ENCODE measurements around the gene GTPBP3.

Gene GTPBP3

GRCh38 chr19:17328517-17329365, 8.6 kb upstream of the GTPBP3 start:
- DNase-seq: peak in 3 of 5 experiments; percentile 21 to 43 (median 40)

GRCh38 chr19:17329366-17330261, 7.7 kb upstream of the GTPBP3 start:
- DNase-seq: no peak

DNA sequence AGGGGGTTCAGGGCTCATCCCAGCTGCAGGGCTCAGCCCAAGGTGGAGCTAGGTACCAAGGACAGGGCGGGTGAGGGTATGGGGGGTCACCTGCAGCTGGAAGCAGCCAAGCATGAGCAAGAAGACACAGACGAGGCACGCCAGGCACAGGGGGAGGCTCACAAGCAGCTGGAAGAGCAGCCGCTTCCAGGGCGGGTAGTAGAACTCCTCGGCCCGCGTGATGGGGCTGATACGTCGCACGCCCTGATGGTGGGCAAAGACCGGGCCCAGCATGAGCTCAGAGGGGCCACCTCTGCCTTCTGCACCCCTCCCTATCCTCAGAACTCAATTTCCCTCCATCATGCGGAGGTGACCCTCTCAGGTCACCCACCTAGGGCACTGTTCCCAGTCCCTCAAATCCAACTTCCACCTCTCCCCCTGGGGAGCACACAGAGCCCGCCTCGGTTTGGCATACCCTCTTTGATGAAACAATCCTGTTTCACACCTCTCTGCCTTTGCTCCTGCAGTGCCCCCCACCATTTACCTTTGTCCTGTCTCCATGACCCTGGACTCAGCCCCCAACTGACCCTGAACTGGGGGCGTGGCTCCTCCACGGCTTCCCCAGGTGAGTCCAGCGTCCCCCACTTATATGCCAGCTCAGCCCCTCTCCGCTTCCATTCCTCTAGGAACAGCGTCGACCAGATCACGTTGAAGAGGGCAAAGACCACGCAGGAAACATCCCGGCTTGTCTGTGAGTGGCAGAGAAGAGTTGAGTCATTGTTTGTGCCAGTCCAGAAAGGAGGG, 6.9 kb upstream of the GTPBP3 start:
- no peak for DNase-seq

DNA sequence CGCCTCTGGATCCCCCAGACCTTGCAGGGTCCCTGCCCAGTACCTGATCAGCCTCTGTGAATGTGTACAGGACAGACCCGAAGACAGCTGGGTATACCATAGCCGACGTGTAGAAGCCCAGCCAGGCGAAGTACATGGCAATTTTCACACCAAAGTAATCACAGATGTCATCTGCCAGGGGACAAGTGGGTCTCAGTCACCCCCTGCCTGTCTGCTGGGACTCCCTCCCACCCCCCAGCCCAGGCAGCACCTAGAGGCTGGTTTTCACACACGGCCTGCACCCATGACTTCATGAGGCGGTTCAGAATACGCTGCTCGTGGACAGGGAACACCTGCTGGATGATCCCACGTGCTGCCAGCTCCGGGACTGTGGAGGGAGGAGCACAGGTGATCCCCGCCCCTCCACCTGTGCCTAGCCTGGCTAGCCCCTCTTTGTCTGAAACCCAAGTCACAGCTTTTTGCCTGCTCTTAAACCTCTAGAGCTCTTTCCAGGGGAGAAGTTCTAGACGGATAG, 6.3 kb upstream of the GTPBP3 start:
- DNase-seq: no peak

DNA sequence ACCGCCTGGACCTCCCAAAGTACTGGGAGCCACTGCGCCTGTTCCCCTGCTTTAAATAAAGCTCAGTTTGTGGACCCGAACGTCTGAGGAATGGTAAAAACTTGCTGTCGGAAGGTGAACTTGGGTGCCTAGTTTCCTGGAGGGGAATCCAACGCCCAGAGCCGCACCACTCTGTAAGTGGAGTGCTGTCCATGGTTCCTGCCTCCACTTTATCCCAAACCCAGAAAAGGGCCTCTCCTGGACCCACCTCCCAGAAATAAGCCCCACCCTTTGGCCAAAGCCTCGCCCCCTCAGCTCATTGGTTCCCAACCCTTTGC, 5.0 kb upstream of the GTPBP3 start:
- DNase-seq: no peak

- peak in 3 of 5 experiments; percentile 15 to 82 (median 24) for DNase-seq
Measured at GRCh38 chr19:17332677-17333581, 4.4 kb upstream of the GTPBP3 start.

DNA sequence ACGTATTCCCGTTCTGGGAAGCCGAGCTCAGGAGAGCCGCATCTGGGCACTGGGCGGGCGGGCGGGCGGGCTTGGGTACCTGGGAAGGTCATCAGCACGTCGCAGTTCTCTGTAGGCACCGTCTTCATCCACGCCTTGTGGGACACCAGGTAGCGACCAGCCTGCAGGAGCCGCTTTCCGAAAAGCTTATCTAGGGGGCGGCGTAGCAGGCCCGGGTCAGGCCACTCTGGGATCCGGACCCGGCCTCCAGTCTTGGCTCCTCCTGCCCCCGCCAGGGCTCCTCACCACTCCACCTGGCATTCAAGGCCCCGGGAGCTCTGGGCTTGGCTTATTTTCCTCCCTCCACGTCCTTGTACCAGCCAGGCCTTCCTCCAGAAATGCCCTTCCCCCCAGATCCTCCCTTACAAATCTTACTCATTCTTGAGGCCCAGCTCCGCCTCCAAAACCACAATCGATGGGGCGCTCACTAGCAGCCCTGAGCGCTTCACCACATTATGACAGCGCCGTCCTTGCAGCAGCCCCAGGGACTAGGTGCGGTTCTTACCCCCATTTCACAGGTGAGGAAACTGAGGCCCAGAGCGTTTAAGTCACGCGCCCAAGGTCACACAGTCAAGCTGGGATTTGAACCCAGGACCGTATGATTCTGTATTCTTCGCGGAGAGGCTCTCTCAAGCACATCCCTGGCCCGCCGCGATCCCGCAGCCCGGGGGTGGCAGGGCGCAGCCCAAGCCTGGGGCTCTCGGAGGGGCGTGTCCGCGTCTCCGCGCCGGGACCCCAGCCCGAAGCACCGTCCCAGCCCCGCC, 3.5 kb upstream of the GTPBP3 start:
- DNase-seq: peak in 4 of 5 experiments; percentile 41 to 95 (median 64)

DNA sequence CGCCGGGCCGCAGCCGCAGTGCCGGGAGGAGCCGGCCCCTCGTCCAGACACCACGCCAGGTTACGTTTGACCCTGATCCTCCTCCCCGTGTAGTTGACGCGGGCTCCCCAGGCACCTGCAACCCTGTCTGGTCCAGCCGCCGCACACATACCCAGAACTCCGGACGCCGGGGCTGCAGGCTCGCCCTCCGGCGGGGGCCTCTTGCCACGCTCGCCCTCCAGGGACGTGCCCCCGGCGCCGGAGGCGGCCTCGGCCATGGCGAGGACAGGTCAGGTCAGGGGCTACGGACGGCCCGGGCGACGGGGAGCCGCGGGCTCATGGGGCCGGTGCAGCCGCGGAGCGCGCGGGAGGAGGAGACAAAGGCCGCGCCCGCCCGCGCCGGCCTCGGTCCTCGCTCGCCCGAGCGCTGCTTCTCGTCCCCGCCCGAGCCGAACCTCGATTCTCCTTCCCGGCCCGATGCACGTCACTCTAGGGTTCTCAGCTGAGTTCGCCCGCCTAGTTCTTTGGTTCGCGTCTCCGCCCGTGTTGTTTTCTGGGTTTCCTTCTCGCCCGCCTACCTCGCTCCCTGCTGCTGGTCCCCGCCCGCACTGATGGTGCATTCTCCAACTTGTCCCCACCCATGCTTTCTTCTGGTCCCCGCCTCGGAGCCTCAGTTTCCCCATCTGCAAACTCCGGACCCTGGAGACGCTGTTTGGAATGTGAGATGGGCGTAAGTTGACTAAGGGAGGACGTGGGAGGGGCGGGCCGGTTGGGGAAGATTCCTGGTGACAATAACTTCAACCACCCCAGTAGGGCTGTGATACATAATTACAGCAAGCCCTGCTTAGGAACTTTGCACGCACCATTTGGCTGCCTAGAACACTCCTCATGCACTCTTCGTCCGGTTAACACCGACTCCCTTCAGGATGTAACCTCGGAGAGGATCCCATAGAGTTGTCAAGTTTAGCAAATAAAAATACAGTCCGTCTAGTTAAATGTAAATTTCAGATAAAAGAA, 2.6 kb upstream of the GTPBP3 start, which contains the start of gene ANO8:
Gene ANO8 (minus strand): TSS at position 442 of the 996 bp plus-strand sequence. CDS start 185 bp downstream, at position 257.
- peak; percentile 82 to 98 (median 93) for DNase-seq

GRCh38 chr19:17335575-17335974, 1.8 kb upstream of the GTPBP3 start:
- DNase-seq: no peak

- peak in 3 of 5 experiments; percentile 11 to 67 (median 15) for DNase-seq
Measured at GRCh38 chr19:17337675-17338432, 501 bp downstream of the GTPBP3 start.

- no peak for DNase-seq
Measured at GRCh38 chr19:17338433-17339078, 1.2 kb downstream of the GTPBP3 start.

DNA sequence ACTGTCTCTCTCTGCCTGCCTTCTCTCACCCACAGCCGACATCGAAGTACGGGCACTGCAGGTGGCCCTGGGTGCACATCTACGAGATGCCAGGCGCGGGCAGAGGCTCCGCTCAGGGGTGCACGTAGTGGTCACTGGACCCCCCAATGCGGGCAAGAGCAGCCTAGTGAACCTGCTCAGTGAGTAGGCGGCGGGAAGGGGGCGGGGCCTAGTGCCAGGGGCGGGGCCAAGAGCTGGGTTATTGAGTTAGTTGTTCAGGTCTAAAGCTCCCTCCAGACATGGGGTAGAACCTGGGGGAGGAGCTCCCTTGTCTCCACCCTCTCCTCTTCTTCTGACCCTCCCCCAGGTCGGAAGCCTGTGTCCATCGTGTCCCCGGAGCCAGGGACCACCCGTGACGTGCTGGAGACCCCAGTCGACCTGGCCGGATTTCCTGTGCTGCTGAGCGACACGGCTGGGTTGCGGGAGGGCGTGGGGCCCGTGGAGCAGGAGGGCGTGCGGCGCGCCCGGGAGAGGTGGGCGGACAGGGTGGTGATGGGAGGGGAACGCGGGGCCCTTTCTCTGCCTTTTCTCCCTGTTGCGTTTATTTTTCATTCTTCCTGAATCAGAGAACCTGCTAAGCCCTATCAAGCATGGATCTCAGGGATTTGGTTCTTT, 1.9 kb downstream of the GTPBP3 start:
- peak in 3 of 5 experiments; percentile 23 to 44 (median 34) for DNase-seq

DNA sequence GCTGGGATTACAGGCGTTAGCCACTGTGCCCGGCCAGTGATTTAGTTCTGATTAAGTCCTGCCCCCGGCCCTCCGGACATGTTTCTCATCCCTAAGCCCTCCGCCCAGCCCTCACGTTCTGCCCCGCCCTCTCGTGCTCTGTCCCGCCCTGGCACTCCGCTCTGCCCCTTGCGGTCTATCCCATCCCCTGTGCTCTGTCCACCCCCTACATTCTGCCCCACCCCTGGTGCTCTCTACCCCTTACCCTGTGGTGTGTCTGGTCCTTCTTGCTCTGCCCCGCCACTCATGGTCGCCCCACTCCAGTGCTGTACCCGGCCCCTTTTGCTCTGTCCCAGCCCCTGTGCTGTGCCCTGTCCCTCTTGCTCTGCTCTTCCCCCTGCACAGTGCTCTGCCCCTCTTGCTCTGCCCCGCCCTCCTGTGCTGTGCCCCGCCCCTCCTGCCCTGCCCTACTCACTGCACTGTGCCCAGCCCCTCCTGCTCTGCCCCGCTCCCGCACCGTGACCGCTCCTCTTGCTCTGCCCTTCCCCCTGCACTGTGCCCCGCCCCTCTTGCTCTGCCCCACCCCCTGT, 3.0 kb downstream of the GTPBP3 start:
- DNase-seq: no peak

DNA sequence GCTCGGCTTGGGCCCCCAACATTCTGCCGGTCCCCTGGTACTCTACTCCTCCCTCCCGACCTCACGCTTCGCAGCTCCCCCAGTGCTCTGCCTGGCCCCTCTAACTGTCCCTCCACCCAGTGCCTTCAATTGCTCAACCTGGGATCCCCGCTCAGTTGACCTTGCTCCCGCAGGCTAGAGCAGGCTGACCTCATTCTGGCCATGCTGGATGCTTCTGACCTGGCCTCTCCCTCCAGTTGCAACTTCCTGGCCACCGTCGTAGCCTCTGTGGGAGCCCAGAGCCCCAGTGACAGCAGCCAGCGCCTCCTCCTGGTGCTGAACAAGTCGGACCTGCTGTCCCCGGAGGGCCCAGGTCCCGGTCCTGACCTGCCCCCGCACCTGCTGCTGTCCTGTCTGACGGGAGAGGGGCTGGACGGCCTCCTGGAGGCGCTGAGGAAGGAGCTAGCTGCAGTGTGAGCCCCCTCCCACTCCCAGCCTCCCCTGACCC, 3.6 kb downstream of the GTPBP3 start:
- no peak for DNase-seq

GRCh38 chr19:17341386-17341785, 4.0 kb downstream of the GTPBP3 start:
- no peak for DNase-seq

DNA sequence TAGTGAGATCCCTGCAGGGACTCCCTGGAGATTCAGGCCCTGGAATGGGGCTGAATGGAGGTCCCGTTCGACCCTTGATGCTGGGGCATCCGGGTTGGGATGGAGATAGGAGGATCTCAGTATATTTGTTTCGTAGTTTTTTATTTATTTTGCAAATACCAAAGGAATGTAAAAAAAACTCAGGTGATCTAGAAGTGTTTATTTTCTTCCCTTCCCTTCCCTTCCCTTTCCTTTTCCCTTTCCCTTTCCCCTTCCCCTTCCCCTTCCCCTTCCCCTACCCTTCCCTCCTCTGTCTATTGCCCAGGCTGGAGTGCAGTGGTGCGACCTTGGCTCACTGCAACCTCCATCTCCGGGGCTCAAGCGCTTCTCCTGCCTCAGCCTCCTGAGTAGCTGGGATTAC, 4.5 kb downstream of the GTPBP3 start:
- DNase-seq: no peak
